Measurements from ENCODE around the gene KCNIP1. TPM values are rescaled to one million over a fixed set of nuclear protein-coding genes. Genes with fewer than 3 reads are reported as not detected.

The KCNIP1 gene
- total and polyA plus RNA-seq, 2 of the 8 experiments (the other 6 are each of a cell fraction or from before 2014, with no cell fraction given), result 0.52 to 0.83 TPM

DNA sequence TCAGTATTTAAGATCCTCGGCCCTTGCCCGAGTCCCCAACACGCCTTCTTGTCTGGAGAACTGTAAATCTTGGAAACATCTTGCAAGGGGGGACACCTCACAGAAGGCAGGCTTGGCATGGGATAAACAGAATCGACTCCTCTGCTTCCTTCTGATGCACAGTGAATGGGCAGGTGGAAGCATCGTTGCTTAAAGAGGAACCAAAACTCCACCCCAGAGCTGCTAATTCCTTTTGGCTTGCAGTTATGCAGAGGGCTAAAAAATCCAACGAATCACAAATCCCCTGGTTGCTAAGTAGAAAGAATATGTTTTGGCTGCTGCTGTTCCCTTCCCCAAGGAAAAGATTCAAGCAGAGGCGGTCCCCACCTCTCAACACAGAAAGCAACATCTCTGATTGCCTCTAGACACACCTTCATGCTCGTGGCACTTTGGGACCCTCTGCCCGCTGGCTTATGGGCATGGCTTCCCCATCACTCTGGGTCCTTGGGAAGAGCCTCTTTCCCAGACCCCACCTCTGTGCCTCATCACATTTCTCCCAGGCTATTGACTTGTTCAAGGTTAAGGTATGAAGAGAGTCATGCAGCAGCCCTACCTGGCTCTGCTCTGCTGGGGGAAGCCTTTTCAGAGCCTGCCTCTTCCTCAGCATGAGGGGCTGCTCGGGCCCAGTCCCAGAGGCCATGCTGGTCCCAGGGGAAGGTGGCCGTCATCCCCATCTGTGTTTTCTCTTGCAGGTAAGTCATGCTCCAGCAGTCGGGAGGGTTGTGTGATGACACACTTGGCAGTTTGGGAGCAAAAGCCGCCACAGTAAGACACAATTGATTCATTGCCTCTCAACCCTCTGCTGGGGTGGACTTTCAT, 137.1 kb downstream of the KCNIP1 start:
- H3K79me2 ChIP-seq (ENCODE audit: control insufficient read depth in 1 of 2, insufficient read depth in 2 of 2, low read length in 2 of 2), result no peaks in the 10 kb centered on the region
- CTCF ChIA-PET (ENCODE audit: partially characterized antibody), result interaction anchor here (1.5 to 30.3 kb wide), 4 partner anchors 32 to 148 kb away, joined by 4 to 982 read pairs (median 106); partner anchors contain the start of gene GABRP
- TF ChIP-seq BACH1 (IDR thresholded peaks at IDR 0.05; ENCODE audit: low read length), result no peak
- TF ChIP-seq, protein P1, sequence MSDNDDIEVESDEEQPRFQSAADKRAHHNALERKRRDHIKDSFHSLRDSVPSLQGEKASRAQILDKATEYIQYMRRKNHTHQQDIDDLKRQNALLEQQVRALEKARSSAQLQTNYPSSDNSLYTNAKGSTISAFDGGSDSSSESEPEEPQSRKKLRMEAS (IDR thresholded peaks at IDR 0.05), result no peak
- no peak for TF ChIP-seq CTBP2 (IDR thresholded peaks at IDR 0.05; ENCODE audit: borderline replicate concordance, insufficient read depth, insufficient read length, low read length)
- TF ChIP-seq ATF2 (IDR thresholded peaks at IDR 0.05; ENCODE audit: low read length), result no peak
- no peak for TF ChIP-seq E2F6 (IDR thresholded peaks at IDR 0.05)
- no peak for TF ChIP-seq BCL11A (IDR thresholded peaks at IDR 0.05; ENCODE audit: low read depth in 2 of 2, low read length in 2 of 2)
- TF ChIP-seq FOSL1 (IDR thresholded peaks at IDR 0.05; ENCODE audit: insufficient read depth, low read depth, low read length), result no peak
- TF ChIP-seq ZNF274 (IDR thresholded peaks at IDR 0.05; ENCODE audit: borderline replicate concordance, extremely low read depth, low read length), result no peak
- no peak for TF ChIP-seq SP1 (IDR thresholded peaks at IDR 0.05; ENCODE audit: low read depth, low read length)

More for the DNA sequence above, 137.1 kb downstream of the KCNIP1 start:
- no peak for DNase-seq (ENCODE audit: low read depth in 1 of 2, low spot score in 2 of 2)
- H2BK5ac ChIP-seq (ENCODE audit: low read depth, low read length), result no peak overlapping the region
- H3K27ac ChIP-seq (ENCODE audit: low read depth, low read length), result no peak overlapping the region
- FAIRE-seq, result no peak
- H3K4me1 ChIP-seq (replicated peaks in 1 of 4; ENCODE audit: control insufficient read depth in 3 of 4, insufficient read depth in 4 of 4, low read length in 3 of 4), result peaks cover 2 to 4% (median 3%) of the 10 kb centered on the region in 4 experiments; a peak in 4 of 7 replicates
- H3K4me3 ChIP-seq (ENCODE audit: extremely low read depth in 1 of 4, insufficient read depth in 2 of 4, low read depth in 3 of 4, low read length in 4 of 4), result no peak overlapping the region
- no peaks in the 10 kb centered on the region for H3K79me1 ChIP-seq (ENCODE audit: low read depth, low read length)
- no peak overlapping the region for H2BK20ac ChIP-seq (ENCODE audit: low read length)
- H3K56ac ChIP-seq (replicated peaks; ENCODE audit: insufficient read length, low read depth, low read length), result no peak overlapping the region
- no peak overlapping the region for H2BK120ac ChIP-seq (replicated peaks; ENCODE audit: low read depth, low read length)
- H3K4ac ChIP-seq (replicated peaks; ENCODE audit: insufficient read length, low read depth, low read length), result no peak overlapping the region
- H2AFZ ChIP-seq (ENCODE audit: low read length), result no peak overlapping the region
- H4K5ac ChIP-seq (ENCODE audit: insufficient read length, low read depth, low read length), result no peak overlapping the region
- no peaks in the 10 kb centered on the region for H4K20me1 ChIP-seq (replicated peaks in 1 of 2; ENCODE audit: control insufficient read depth in 1 of 2, insufficient read depth in 2 of 2, low read length in 2 of 2)
- no peaks in the 10 kb centered on the region for H3K9me3 ChIP-seq (ENCODE audit: insufficient read depth in 2 of 2, low read depth in 1 of 2, low read length in 1 of 2)
- H3K4me2 ChIP-seq (ENCODE audit: insufficient read depth in 1 of 2, low read depth in 2 of 2, low read length in 2 of 2), result no peak overlapping the region
- no peaks in the 10 kb centered on the region for H3K27me3 ChIP-seq (replicated peaks in 1 of 4; ENCODE audit: control insufficient read depth in 3 of 4, extremely low read depth in 1 of 4, insufficient read depth in 3 of 4, low read length in 3 of 4)
- no peaks in the 10 kb centered on the region for H3K23me2 ChIP-seq (ENCODE audit: low read depth, low read length)
- no peak overlapping the region for H3K9ac ChIP-seq (replicated peaks in 1 of 4; ENCODE audit: extremely low read depth in 1 of 4, low read depth in 3 of 4, low read length in 3 of 4)
- no peak overlapping the region for H3K18ac ChIP-seq (ENCODE audit: extremely low read depth, low read length)
- H4K8ac ChIP-seq (ENCODE audit: extremely low read depth, insufficient read depth, low read length), result no peak overlapping the region
- H3K23ac ChIP-seq (ENCODE audit: insufficient read length), result no peak overlapping the region
- no peaks in the 10 kb centered on the region for H3K36me3 ChIP-seq (ENCODE audit: control insufficient read depth in 2 of 4, insufficient read depth in 4 of 4, low read length in 3 of 4)
- H3K14ac ChIP-seq (ENCODE audit: insufficient read length), result no peak overlapping the region
- H2BK15ac ChIP-seq (ENCODE audit: low read length), result no peak overlapping the region
- POLR2A ChIA-PET (ENCODE audit: partially characterized antibody), result interaction anchor here (1.2 to 1.6 kb wide), 3 partner anchors 10 to 150 kb away, joined by 3 to 5 read pairs (median 4); no protein-coding TSS in a partner anchor
- H4K91ac ChIP-seq (replicated peaks; ENCODE audit: insufficient read length, low read length), result no peak overlapping the region
- H2AK5ac ChIP-seq (ENCODE audit: low read depth, low read length), result no peak overlapping the region; the same call in 1 of the 2 replicates
- H2BK12ac ChIP-seq (ENCODE audit: low read depth, low read length), result no peak overlapping the region
- 87% methylated on average over 13 of the region's 13 CpGs; no CpG with 5 or more reads in 1 of the 2 experiments for WGBS, 2 experiments (ENCODE audit: extremely low coverage in 1 of 2, insufficient coverage in 1 of 2, insufficient read length in 1 of 2, insufficient replicate concordance in 2 of 2, low coverage in 1 of 2, low lambda C conversion rate in 2 of 2, missing lambda C conversion rate in 1 of 2)

Measured in H1 (cell line).